HTERT RPE-1 (cell line): ENCODE data around the gene RBM28.
"Not testable (repeated sequence)": the region's sequence is repeated elsewhere in the genome, so short reads cannot be mapped to it uniquely, and the experiment has no call there.

Experiments used
- in situ Hi-C: fragments of 300-500 bp; cut with MboI; formaldehyde crosslinking; loops from 4 replicates; pipeline ENCODE4 v1.14.3; 2020; ENCODE audit warnings: low sequenced_read_pairs

RBM28 gene

DNA sequence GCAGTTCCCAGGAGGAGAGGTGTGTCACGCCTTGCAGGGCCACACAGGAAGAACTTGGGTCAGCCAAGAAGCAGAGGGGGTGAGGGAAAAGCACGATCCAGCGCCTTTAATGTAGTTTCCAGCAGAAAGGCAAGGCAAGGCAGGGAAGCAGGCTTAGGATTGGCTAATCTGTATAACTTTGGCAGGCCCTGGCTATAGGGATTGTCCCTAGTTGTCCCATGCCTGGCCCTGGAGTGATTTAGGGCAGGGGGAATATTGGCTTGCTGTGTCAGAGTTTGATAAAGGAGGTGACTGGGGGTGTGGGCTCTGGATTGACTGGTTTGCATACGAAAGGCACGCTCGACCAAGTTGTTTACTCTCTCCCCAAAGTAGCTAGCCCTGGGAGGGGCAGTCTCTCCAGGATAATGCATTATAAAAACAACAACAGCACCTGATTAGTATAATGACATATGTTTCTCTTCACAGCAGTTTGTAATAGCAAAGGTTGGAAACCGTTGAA is 44.5 kb downstream of the RBM28 start:
- in situ Hi-C loops, result no loop called here

GRCh38 chr7:128298004-128298403 is 45.7 kb downstream of the RBM28 start:
- in situ Hi-C loops, result not testable (repeated sequence)

DNA sequence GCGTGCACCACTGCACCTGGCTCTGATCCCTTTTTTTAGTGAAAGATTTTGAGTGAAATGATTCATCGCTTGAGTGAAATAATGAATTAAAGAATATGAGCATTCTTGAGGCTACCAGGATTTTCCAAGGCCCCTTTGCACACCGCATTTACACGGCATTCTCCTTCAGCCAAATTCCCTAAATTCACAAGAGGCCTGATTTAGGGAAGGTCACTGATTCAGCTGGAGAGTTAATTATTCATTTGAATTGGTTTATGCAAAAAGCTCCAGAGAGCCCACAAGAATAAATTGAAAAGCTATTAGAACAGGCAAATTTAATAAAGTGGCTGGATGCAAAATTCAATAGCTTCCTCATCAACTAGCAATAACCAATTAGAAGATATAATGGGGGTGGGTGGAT is 56.2 kb downstream of the RBM28 start:
- in situ Hi-C loops, result no loop called here

GRCh38 chr7:128284102-128284501 is 59.6 kb downstream of the RBM28 start:
- in situ Hi-C loops, result no loop called here

GRCh38 chr7:128281605-128282380 is 61.9 kb downstream of the RBM28 start:
- in situ Hi-C loops, result no loop called here

DNA sequence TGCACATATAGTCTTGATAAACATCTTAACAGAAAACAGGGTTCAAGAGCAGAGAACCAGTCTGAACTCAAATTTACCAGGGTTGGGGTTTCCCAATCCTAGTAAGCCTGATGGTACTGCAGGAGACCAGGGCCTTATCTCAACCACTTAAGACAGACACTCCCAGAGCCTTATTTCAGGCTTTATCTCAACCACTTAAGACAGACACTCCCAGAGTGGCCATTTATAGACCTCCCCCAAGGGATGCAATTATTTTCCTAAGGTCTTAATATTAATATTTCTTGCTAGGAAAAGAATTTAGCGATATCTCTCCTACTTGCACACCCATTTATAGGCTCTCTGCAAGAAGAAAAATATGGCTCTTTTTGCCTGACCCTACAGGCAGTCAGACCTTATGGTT is 63.3 kb downstream of the RBM28 start:
- in situ Hi-C loops, result not testable (repeated sequence)

GRCh38 chr7:128279124-128279713 is 64.5 kb downstream of the RBM28 start:
- in situ Hi-C loops, result no loop called here

- in situ Hi-C loops, result no loop called here
These were observed 65.3 kb downstream of the RBM28 start for GRCh38 chr7:128278366-128278765.

DNA sequence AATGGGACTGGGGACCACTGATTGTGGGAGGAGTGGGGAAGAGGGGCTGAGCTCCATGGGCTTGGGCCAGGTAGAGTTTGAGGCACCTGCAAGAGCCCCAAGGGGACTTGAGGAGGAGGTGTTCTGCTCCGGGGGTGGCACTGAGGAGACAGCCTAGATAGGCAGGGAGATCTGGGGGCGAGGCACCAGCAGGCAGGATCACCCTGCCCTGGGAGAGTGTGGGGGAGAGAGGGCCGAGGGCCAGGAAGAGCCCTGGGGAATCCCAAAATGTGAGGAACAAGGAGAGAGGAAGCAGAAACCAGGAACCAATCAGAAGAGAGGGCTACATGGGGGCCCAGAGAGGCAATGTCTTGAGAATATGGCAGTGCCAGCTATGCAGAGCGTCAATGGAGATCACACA is 68.0 kb downstream of the RBM28 start:
- in situ Hi-C loops, result no loop called here

DNA sequence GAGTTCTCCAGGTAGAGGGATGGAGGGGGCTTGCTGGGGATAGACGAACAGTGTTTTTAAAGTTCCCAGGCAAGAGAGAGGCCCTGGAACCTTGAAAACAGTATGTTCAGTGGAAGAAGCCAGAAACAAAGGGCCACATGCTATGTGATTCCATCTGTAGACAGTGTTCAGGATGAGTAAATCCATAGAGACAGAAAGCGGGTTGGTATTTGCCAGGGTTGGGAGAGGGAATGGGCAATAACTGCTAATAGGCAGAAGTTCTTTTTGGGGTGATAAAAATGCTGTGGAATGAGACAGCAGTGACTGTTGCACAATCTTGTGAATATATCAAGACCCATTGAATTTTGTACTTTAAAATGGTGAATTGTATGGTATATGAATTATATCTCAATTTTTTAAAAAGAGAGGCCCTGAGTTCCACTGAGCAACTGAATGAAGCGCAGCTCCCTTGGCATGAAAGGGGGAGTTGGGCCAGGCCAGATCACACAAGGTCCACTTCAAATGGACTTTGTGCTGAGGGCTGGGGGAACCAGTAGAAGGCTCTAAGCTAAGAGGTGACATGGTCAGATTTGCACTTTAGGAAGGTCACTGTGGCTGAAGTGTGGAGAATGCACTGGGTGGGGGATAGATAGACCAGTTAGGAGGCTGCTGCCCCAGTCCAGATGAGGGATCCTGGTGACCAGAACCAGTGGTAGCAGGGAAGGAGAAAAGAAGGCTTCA is 68.7 kb downstream of the RBM28 start:
- in situ Hi-C loops, result no loop called here

DNA sequence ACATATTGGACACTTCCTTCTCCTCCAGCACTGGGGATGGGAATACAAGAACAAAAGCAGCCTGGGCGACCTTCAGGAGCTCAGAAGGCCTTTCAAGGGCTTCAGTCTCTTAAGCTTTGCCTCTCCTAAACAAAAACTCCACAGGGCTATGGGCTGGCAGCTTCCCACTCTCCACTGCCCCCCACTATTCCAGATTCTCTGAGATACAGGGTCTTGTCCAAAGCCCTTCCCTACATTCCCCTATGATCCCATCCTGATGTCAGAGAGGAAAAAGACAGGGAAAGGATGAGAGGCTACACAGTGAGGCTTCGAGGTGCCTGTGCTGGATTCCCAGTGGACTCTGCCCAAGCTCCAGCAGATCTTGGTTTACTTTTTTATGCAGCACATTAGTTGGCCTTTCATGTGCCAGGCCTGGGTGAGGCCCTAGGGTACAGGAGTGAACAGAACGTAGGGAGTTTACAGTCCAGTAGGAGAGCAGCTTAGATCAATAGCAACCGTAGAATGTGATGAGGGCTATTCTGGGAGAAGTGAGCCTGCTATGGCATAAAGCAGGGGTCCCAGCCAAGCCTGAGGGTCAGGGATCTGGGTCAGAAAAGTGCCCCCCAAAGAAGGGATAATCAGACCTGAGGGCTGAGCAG is 69.3 kb downstream of the RBM28 start:
- in situ Hi-C loops, result no loop called here

- in situ Hi-C loops, result no loop called here
These were observed 71.7 kb downstream of the RBM28 start for GRCh38 chr7:128271942-128272481.

- in situ Hi-C loops, result no loop called here
These were observed 72.2 kb downstream of the RBM28 start for GRCh38 chr7:128271471-128271941.

DNA sequence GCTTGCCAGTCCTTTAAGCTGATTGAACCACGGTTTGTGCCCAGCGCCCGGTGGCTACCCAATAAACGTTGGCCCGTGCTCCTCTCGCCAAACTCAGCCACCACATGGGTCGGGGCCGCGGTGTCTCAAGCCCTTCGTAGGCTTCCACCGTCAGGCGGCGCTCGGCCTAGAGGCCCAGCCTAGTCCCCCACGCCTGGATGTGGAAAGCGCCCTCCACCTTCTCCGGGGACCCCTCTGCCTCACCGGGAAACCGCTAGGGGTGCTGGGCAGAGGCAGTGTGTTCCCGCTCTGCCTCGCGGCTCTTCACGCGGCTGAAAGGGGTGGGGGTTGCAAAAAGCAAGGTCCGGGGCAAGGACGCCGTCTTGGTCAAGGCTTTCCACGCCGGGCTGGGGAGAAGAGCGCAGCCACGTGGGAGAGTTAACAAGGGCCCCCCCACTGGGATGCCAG is 72.9 kb downstream of the RBM28 start:
- in situ Hi-C loops, result no loop called here

DNA sequence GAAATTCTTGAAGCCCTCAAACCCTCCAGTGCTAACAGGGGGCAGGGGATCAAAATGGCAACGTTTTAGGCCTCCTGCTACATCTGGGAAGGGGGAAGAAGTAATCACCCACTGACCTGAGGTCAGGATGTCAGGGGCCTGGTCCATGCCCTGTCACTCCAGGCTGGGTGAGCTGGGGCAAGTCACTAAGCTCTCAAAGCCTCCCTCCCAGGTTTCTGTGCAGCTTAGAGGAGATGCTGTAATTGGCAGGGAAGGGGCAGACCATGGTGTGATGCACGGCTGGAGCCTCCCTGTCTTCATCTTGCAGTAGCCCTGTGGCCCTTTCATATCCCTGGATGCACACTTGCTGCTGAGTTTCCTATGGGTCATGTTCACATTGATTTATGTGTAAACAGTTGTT is 75.5 kb downstream of the RBM28 start:
- in situ Hi-C loops, result no loop called here

- in situ Hi-C loops, result no loop called here
These were observed 76.1 kb downstream of the RBM28 start for GRCh38 chr7:128267595-128267924.

DNA sequence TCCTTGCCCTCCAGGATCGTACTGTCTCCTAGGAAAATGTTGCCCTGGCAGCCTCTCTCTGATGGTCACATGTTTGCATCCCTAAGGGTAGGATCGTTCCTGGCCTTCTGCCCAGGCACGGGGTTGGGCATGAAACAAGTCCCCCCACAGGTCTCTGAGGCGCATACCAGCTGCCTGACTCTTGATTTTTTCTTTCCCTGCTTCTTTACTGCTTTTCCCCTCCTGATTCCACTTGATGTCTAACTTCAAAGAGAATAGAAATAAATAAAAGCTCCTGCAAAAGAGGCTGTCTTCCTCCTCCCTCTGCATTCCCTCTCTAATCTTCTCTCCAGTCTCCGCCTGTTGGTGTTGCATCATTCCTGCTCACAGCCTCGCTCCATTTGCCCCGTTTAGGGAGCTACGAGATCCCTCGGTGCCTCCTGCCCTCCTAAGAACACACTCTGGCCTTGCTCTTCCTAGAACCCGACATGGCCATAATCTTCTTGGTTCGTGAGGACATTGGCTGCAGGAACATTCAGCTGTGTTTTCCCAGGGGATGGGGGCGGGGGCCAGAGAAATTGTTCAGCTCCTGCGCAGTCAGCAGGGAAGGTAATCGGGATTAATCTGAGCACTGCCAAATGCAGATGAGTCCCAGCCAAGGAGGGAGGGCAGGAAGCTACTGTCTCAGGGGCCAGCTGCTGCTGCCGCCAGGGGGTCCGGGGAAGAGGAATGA is 76.7 kb downstream of the RBM28 start:
- in situ Hi-C loops, result no loop called here

- in situ Hi-C loops, result no loop called here
These were observed 77.2 kb downstream of the RBM28 start for GRCh38 chr7:128266529-128266882.

- in situ Hi-C loops, result no loop called here
These were observed 77.8 kb downstream of the RBM28 start for GRCh38 chr7:128265906-128266300.

- in situ Hi-C loops, result no loop called here
These were observed 78.4 kb downstream of the RBM28 start for GRCh38 chr7:128265156-128265905.
